Germinal center (tissue), 1 donor: ENCODE data around the gene ATP8A1.
"Not testable (repeated sequence)": the region's sequence is repeated elsewhere in the genome, so short reads cannot be mapped to it uniquely, and the experiment has no call there.

ENCODE experiments used
- DNase-seq: peaks from one replicate; pipeline ENCODE4 v3.0.0; 2012; ENCODE audit warnings: mixed read lengths, low spot score

The ATP8A1 gene

DNA sequence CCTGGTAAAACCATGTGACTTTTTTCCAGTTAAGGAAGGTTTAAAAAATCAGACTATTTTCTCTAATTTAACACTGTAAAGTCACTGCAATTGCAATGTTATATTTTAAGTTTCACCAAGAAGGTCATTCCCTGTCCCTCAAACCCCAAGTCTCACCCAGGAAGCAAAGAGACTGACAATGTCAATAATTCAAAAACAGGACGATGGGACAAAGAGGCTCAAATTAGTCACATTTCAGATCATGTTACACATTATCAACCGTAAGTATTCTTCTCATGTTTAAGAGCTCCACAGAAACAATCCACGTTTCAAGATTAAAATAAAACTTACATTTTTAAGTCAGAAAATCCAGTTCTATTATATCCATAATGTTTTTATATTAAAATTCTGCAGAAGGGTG lies 246.5 kb downstream of the ATP8A1 start:
- DNase-seq = no peak

DNA sequence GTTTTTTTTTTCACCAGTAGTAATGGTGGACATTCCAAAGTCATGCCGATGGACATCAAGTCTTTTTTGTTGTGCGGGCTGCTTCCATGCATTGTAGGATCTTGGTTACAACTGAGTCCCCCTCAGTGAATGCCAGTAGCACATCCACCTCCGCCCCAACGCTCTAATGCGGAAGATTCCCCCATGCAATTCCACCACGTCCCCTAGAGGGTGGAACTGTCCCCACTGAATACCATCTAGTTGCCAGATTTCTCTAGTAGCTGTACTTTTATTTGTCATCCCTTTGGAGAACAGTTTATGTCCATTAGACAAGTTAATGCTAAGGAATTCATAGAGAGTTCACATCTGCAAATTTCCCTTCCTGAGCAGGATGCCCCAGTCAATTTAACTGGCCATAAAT lies 252.9 kb downstream of the ATP8A1 start:
- no peak for DNase-seq

DNA sequence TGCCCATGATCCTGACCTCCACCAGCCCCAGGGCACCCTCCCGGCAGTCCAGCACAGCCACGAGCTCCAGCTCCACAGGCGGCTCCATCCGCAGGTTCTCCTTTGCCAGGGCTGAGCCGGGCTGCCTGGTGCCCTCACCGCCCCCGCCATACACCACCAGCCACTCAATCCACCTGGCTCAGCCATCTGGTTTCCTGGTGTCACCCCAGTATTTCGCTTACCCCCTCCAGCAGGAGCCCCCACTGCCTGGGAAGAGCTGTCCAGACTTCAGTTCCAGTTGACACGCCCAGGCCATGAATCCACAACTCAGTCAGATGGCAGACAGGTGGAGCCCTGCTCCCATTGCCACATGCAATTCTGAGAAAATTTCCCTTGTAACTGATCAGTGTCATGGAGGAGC lies 255.7 kb downstream of the ATP8A1 start:
- DNase-seq = no peak

DNA sequence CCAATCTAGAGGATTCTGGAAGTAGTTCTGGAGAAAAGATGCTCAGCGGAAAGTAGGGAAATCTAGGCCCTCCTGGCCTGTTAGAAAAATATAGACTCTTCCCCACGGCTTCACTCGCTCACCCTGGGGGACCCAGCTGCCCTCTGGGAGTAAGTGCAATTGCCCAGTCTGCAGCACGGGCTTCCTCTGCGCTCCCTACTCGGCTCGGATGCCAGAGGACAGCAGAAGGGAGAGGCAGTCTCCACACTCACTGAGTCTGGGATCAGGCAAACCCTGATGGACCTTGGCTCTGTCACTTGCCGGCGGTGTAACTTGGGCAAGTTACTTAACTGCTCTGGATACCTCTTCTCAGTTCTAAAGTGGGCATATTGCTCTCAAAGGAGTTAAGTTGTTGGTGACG lies 257.5 kb downstream of the ATP8A1 start:
- DNase-seq = no peak

DNA sequence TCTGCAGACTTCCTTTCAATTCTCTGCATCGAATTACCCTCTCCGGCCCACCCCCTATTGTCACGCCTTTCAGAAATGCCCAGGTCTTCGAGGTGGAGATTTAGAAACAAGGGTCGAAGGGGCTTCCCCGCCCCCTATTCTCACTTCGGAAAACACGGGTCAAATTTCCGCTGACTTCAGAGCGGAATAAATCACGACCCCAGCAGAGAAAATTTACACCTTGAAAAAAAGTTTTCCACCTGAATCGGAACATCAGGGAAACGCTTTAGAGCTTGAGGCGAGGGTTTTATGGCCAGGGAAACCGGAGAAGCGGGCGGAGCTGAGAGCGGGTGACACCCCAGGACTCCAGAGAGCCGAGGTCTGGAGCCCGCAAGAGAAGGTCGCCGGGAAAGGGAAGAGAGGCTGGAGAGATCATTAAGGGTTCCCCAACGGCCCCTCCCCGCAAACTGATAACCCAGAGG lies 258.0 kb downstream of the ATP8A1 start:
- DNase-seq = no peak

DNA sequence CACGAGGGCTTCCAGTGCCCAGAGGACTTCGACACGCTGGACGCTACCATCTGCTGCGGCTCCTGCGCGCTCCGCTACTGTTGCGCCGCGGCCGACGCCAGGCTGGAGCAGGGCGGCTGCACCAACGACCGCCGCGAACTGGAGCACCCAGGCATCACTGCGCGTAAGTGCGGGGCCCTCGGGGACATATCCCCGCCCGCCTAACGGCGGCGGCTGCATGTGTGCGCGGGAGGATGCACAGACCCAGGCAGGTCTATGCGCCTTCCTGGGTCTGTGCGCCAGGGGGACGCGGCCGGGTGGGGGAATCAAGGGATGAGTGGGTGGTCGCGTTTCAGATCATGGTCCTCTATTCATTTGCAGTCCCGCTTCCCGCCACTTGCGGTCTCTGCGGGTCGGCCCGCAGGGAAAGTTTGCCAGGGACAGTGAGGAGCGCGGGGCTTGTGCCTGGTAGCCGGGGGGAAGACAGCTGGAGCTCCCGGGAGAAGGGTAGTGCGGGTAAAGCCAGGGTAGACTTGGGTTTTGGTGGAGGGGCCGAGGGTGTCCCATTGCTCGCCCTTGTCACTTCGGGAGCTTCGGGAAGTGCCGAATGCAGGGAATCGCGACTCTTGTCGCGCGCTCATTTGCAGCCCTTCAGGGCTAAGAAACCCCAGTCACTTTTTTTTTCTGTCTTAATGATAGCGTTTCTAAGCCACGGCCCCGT lies 258.6 kb downstream of the ATP8A1 start:
- DNase-seq = peak; percentile 29

DNA sequence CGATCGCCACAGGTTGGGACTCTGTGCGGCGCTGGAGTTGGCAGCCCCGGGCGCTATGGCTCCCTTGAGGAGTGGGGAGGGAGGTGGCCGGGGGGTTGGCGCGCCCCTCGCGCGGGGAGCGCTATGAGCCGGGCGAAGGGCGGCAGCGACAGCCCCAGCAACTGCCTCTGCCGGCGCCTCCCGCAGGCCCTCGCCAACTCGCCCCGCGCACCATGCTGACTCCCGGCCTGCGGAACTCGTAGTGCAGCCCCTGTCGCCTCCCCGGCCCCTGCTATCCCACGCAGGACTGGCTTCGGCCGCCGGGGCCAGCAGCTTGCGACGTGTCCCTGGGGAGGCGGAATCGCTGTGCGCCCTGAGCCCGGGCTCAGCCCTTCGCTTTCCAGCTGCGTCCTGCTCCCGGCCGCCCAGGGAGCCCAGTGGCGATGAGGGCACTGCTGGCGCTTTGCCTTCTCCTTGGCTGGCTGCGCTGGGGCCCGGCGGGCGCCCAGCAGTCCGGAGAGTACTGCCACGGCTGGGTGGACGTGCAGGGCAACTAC lies 259.2 kb downstream of the ATP8A1 start:
- no peak for DNase-seq

DNA sequence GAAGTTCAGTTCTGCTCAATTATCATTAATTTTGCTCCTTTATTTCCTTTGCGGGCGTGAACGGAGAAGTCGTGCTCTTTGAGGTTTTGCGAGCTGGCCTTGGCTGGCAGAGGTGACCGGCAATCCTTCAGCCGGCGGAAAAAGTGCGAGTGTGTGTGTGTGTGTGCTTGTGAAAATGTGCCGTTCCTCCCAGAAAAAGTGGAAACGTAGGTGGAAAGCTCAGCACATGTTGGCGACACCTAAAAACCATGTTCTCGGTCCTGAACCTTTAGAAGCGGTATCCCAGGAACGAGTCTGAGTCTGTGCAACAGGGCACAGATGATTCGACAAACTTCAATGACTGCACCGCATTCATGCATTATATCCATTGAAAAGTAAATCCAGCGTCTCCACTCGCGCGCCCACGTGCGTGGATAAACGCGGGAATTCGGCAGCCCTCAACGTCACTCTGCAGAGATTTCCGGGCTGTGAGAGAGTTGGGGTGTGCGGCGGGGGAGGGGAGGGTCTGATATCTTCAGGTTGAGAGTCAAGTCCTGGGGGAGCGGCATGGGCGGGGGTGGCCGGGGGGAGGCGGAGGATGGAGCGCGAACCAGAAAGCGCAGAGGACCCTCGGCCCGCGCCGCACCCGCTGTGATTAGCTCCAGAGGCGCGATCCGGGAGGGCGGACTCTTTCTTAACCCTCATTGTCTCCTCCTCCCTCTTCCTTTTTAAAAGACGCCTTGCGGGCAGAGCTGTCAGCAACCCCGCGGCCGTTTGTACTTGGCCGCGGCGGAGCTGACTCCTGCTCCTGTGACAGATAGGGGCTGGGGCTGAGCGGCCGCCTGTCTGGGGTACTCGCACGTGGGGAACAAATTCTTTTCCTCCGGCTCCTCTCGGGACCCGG lies 259.9 kb downstream of the ATP8A1 start, which contains the start of gene SHISA3:
SHISA3 (plus strand) TSS at position 737 of the 883 bp plus-strand sequence. CDS start 569 bp downstream, outside the sequence.
- peak; percentile 24 for DNase-seq

DNA sequence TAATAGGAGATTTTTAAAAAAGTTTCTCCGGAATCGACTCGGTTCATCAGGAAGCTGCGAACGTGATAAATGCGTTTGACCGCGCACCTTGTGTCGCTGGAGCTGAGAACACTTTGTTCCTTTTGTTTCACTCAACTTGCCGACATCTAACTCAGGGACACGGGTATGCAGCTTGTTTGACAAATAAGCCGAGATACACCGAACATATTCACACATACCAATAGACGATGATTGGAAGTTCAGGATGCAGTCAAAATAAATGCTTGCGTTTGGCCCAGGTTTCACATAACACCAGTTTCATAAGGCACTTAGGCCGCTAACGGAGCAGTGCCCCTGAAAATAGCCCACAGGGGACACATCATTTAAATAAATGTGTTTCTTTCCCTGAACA lies 260.5 kb downstream of the ATP8A1 start:
- DNase-seq = no peak

DNA sequence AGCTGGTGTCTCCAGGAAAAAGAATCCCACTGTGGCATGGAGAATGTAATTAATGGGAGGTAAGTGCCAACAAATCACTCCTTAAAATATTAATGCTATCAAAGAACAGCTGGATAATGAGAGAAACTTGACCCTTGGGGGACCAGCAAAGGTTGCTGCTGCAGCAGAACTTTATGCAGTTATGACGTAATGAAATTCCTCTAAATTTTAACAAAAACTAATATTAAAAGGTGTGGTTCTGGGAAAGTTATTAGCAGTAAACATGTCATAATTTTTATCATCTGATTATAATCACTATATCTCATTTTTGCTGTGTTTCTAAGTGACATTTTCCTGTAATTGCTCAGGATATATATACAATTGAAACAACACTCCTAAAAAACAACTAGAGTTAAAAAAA lies 261.3 kb downstream of the ATP8A1 start:
- DNase-seq = no peak

DNA sequence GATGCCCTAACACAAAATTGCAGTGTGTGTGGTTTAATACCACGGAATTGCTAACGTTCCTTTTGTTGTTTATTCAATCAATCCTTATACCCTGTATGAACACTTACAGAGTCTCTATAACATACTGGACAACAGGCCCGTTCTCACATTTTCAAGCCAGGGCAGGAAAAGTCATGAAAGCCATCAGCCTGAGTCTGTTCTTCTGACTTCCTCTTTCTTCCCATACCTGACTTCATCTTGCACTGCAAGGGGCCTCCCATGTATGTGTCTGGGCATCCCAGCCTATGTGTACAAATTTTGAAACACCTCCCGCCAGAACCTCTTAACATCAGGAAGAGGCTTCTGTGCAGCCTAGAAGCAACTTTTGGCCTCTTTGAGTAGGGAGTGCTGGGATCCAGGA lies 264.5 kb downstream of the ATP8A1 start:
- no peak for DNase-seq

DNA sequence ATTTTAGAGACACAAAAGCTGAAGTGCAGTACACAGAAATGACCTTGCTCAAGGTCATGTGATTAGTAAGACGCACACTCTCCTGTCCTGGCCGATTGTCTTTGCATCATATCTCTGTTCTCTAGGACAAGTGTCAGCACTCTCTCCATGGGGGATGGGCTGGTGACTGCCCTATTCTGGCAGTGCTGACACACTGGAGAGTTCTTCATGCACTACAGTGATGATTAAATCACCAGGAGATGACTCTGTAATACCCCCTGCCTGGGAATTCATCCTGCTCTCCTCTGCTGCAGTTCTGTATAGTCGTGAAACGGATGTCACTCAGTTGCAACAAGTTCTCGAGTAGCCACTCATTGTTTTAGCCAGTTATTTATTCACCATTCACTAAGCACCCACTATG lies 264.9 kb downstream of the ATP8A1 start:
- DNase-seq = no peak

DNA sequence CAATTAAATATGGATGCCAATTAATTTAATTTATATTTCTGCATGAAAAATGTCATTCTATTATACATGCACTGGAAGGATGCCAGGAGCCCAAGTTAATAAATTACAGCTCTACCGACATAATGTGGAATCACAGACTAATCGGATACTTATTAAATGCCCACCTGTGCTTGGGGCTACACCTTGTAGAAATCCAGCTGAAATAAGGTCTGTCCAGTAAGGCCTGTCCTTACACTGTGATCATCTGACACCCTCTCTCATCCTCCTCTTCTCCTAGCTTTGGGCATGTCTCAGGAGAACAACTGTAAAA lies 265.6 kb downstream of the ATP8A1 start:
- no peak for DNase-seq

DNA sequence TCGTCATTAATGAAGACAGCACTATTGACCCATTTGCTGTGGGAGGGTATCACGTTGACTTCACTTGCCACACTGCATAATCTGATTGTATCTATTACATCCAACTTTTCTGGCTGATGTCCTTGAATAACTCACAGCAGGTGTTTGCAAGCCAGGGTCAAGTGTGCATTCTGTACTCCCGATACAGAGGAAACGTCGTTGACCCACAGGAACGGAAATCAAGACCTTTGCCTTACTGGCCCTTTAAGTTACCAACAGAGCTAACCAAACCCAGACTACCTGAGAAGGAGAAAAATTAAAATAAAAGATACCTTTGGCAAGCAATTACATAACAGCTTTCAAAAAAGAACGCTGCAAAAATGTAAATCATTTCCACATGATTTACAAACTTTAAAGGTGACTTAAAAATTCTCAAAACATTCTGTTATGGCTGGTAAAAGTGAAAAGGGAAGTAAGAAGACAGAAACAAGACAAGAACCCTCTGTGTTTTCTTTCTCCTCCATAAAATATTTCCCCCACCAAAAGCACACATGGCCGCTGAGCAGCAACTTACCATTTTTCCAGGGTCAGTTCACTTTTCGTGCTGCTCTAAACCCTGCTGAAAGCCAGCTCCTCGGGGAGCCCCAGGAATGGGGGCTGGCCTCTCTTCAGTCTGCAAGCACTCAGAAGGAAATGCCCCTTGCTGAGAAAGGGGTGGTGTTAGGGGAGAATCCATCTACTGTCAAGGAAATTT lies 266.1 kb downstream of the ATP8A1 start:
- DNase-seq = no peak

DNA sequence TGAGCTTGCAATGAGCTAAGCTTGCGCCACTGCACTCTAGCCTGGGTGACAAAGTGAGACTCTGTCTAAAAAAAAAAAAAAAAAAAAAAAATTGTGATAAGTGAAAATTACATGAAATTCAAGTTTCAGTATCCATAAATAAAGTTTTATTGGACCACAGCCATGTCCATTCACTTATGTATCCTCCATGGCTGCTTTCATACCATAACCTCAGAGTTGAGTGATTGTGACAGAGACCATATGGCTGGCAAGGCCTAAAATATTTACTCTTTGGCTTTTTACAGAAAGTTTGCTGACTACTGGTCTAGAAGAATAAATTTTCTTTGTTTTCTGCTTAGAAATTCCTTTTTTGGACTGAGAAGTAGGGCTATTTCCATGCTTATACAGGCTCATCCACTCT lies 271.4 kb downstream of the ATP8A1 start:
- DNase-seq = no peak

DNA sequence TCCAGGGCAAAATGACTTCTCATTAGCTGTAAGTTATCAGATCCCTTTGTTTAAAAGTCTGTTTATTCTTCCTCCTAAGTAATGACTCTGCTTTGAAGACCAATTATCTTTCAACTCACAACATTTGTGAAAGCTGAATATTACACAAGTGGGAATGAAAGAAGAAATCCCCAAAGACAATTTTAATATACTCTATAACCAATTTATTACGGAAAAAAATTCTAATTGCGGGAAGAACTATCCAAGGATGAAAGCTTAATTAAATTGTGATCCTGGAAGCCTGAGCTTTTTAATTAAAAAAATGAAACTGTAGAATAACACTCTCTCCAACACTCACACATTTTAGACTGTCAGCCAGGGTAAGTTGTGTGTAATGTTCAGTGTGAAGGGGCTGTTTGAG lies 275.2 kb downstream of the ATP8A1 start:
- DNase-seq = no peak

DNA sequence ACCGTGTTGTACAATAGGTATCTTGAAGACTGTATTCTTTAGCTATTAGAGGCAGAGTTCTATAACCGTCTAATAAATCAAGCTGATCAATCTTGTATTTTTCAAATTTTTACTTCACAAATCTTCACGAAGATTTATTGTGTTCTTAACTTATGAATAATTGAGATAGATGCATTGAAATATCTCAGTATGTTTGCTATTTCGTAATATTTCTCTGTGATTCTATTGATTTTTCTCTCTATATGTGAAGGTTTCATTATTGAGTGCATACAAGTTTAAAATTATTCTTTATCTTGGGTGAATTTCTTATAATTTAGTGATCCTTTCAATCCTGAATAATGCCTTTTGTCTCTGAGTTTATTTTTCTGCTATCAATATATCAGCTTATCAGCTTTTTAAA lies 279.4 kb downstream of the ATP8A1 start:
- no peak for DNase-seq

DNA sequence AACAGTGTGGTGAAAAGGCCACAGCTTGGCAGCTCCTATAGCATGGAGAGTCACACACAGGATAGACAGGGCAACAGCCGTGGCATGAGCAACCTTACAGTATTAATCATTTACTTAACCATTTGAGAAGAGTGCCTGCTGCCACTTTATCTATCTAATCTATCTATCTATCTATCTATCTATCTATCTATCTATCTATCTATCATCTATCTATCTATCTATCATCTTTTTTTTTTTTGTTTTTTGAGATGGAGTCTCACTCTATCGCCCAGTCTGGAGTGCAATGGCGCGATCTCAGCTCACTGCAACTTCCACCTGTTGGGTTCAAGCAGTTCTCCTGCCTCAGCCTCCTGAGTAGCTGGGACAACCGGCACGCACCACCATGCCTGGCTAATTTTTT lies 284.6 kb downstream of the ATP8A1 start:
- not testable (repeated sequence) for DNase-seq

DNA sequence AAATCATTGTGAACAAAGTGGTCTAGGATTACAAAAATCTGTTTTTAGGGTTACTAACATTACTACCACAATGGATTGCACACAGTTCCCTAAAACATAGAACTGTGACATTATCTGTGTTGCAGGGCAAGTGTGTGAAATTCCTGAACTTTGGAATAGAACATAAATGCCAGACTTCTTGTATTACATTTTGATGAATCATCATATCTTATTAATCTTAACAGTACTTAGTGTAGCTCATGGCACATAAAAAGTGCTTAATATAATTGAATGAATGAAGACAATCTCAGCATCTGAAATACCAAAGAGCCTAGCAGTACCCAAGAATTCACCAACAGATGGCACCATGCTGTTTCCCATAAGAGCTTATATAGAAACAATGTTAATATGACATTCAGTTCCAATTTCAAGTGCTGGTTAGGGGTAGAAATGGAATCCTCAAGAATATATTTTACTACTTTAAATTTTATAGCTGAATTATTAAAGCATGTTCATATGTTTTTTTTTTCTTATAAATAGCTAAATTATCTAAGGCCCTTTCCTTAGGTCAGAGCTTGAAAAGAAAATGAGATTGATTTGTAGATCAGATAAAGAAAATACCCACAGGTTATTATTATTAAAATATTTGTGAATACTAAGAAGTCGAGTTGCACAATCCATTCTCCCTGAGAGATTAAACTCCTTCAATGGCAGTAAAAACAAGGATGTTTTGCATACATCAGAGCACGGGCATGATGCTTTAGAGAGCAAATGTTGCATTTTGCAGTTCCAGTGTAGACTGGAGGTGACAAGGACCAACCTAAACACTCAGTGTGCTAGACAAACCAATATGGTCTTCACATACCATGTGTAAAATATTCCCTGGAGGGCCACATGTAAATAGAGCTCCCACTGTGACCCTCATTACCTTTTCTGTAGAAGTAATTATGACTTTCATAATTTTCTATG lies 285.3 kb downstream of the ATP8A1 start:
- DNase-seq = peak; percentile 37

DNA sequence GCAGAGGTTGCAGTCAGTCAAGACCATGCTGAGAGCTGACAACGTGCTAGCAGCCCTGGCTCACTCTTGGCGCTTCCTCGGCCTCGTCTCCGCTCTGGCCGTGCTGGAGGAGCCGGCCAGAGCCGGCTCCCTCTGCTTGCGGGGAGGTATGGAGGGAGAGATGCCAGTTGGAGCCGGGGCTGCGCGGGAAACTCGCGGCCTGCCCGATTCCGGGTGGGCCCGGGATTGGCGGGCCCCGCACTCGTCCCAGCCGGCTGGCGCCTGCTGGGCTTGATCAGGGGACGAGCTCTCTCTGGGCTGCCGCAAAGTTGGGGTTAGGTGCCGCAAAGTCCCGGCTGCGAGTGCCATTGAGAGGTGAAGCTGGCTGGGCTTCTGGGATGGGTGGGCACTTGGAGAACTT lies 287.4 kb downstream of the ATP8A1 start:
- DNase-seq = no peak

DNA sequence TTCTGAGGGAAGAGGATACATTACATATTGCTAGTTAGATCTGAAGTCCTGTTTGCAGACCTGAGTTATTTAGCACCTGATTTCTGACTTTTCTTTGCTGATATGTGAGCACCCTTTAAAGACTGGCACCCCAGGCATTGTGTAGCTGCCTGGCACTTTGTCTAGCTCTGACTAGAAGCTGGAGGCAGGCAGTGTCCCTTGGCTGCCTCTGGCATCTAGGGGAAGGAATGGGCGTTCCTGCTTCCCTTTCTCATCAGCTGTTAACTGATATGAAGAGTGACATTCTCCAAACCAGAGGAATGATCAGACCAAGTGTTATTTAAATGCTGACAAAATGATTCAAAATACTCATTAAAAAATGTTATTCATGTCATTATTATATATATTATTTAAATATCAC lies 289.9 kb downstream of the ATP8A1 start:
- DNase-seq = no peak
